ENCODE measurements around the gene TAB2.

Gene TAB2

GRCh38 chr6:149395185-149395584 is 77.7 kb downstream of the TAB2 start:
- Histone ChIP-seq H3K36me3 (ENCODE audit: control insufficient read depth in 5 of 5, insufficient read depth in 5 of 5, low read length in 5 of 5) (peaks cover 5 to 21% (median 12%) of the 10 kb centered on the region in 5 donors), H3K4me1 (ENCODE audit: control insufficient read depth in 5 of 5, insufficient read depth in 5 of 5, low read length in 5 of 5) (peaks cover 0 to 8% (median 0%) of the 10 kb centered on the region in 5 donors), H3K27ac (ENCODE audit: low read depth, low read length) (no peak overlapping the region), H3K27me3 (ENCODE audit: control insufficient read depth in 5 of 5, insufficient read depth in 4 of 5, low read length in 5 of 5) (no peaks in the 10 kb centered on the region), H3K4me3 (ENCODE audit: low read depth in 1 of 5, low read length in 5 of 5) (no peak overlapping the region), H3K9ac (ENCODE audit: low read length in 5 of 5) (no peak overlapping the region), H3K9me3 (ENCODE audit: control insufficient read depth in 5 of 5, low read length in 5 of 5) (no peaks in the 10 kb centered on the region)

GRCh38 chr6:149397384-149397783 is 79.9 kb downstream of the TAB2 start:
- peaks cover 13 to 27% (median 19%) of the 10 kb centered on the region in 5 donors for H3K36me3 ChIP-seq (ENCODE audit: control insufficient read depth in 5 of 5, insufficient read depth in 5 of 5, low read length in 5 of 5)
- no peak overlapping the region for H3K4me3 ChIP-seq (ENCODE audit: low read depth in 1 of 5, low read length in 5 of 5)

GRCh38 chr6:149400050-149400449 is 82.5 kb downstream of the TAB2 start, which contains the start of gene SUMO4:
TSS of gene SUMO4 (plus strand) at chr6:149400262. CDS start at chr6:149400392, 130 bp downstream.
- H3K36me3 ChIP-seq (ENCODE audit: control insufficient read depth in 5 of 5, insufficient read depth in 5 of 5, low read length in 5 of 5), result peaks cover 17 to 40% (median 25%) of the 10 kb centered on the region in 5 donors
- H3K4me1 ChIP-seq (ENCODE audit: control insufficient read depth in 5 of 5, insufficient read depth in 5 of 5, low read length in 5 of 5), result no peaks in the 10 kb centered on the region
- H3K9me3 ChIP-seq (ENCODE audit: control insufficient read depth in 5 of 5, low read length in 5 of 5), result no peaks in the 10 kb centered on the region
- no peak within 1 kb of the TSS for H3K9ac ChIP-seq (ENCODE audit: low read length in 5 of 5)
- H3K27ac ChIP-seq (ENCODE audit: low read depth, low read length), result no peak within 1 kb of the TSS
- no peak within 1 kb of the TSS for H3K4me3 ChIP-seq (ENCODE audit: low read depth in 1 of 5, low read length in 5 of 5)
- H3K27me3 ChIP-seq (ENCODE audit: control insufficient read depth in 5 of 5, insufficient read depth in 4 of 5, low read length in 5 of 5), result no peaks in the 10 kb centered on the region

More at GRCh38 chr6:149397384-149397783, 79.9 kb downstream of the TAB2 start:
- Histone ChIP-seq H3K9ac (ENCODE audit: low read length in 5 of 5) (no peak overlapping the region), H3K27me3 (ENCODE audit: control insufficient read depth in 5 of 5, insufficient read depth in 4 of 5, low read length in 5 of 5) (no peaks in the 10 kb centered on the region), H3K9me3 (ENCODE audit: control insufficient read depth in 5 of 5, low read length in 5 of 5) (no peaks in the 10 kb centered on the region), H3K4me1 (ENCODE audit: control insufficient read depth in 5 of 5, insufficient read depth in 5 of 5, low read length in 5 of 5) (peaks cover 0 to 8% (median 0%) of the 10 kb centered on the region in 5 donors), H3K27ac (ENCODE audit: low read depth, low read length) (no peak overlapping the region)

GRCh38 chr6:149403534-149403933 is 86.0 kb downstream of the TAB2 start:
- Histone ChIP-seq H3K9me3 (ENCODE audit: control insufficient read depth in 5 of 5, low read length in 5 of 5) (no peaks in the 10 kb centered on the region), H3K9ac (ENCODE audit: low read length in 5 of 5) (no peak overlapping the region), H3K27me3 (ENCODE audit: control insufficient read depth in 5 of 5, insufficient read depth in 4 of 5, low read length in 5 of 5) (no peaks in the 10 kb centered on the region), H3K4me1 (ENCODE audit: control insufficient read depth in 5 of 5, insufficient read depth in 5 of 5, low read length in 5 of 5) (peaks cover 0 to 3% (median 0%) of the 10 kb centered on the region in 5 donors), H3K27ac (ENCODE audit: low read depth, low read length) (no peak overlapping the region), H3K36me3 (ENCODE audit: control insufficient read depth in 5 of 5, insufficient read depth in 5 of 5, low read length in 5 of 5) (peaks cover 20 to 39% (median 23%) of the 10 kb centered on the region in 5 donors), H3K4me3 (ENCODE audit: low read depth in 1 of 5, low read length in 5 of 5) (no peak overlapping the region)

- no peak overlapping the region for H3K9ac ChIP-seq (ENCODE audit: low read length in 5 of 5)
- no peak overlapping the region for H3K27ac ChIP-seq (ENCODE audit: low read depth, low read length)
Measured at GRCh38 chr6:149405823-149406765, 88.6 kb downstream of the TAB2 start.

GRCh38 chr6:149409617-149410016 is 92.1 kb downstream of the TAB2 start:
- Histone ChIP-seq H3K4me3 (ENCODE audit: low read depth in 1 of 5, low read length in 5 of 5) (no peak overlapping the region), H3K27ac (ENCODE audit: low read depth, low read length) (no peak overlapping the region), H3K9ac (ENCODE audit: low read length in 5 of 5) (no peak overlapping the region), H3K36me3 (ENCODE audit: control insufficient read depth in 5 of 5, insufficient read depth in 5 of 5, low read length in 5 of 5) (peaks cover 14 to 38% (median 18%) of the 10 kb centered on the region in 5 donors), H3K4me1 (ENCODE audit: control insufficient read depth in 5 of 5, insufficient read depth in 5 of 5, low read length in 5 of 5) (peaks cover 0 to 3% (median 0%) of the 10 kb centered on the region in 5 donors), H3K9me3 (ENCODE audit: control insufficient read depth in 5 of 5, low read length in 5 of 5) (no peaks in the 10 kb centered on the region), H3K27me3 (ENCODE audit: control insufficient read depth in 5 of 5, insufficient read depth in 4 of 5, low read length in 5 of 5) (no peaks in the 10 kb centered on the region)

More at GRCh38 chr6:149405823-149406765, 88.6 kb downstream of the TAB2 start:
- Histone ChIP-seq H3K27me3 (ENCODE audit: control insufficient read depth in 5 of 5, insufficient read depth in 4 of 5, low read length in 5 of 5) (no peaks in the 10 kb centered on the region), H3K9me3 (ENCODE audit: control insufficient read depth in 5 of 5, low read length in 5 of 5) (no peaks in the 10 kb centered on the region), H3K4me1 (ENCODE audit: control insufficient read depth in 5 of 5, insufficient read depth in 5 of 5, low read length in 5 of 5) (peaks cover 0 to 3% (median 0%) of the 10 kb centered on the region in 5 donors), H3K4me3 (ENCODE audit: low read depth in 1 of 5, low read length in 5 of 5) (no peak overlapping the region), H3K36me3 (ENCODE audit: control insufficient read depth in 5 of 5, insufficient read depth in 5 of 5, low read length in 5 of 5) (peaks cover 18 to 39% (median 24%) of the 10 kb centered on the region in 5 donors)

- Histone ChIP-seq H3K9me3 (ENCODE audit: control insufficient read depth in 5 of 5, low read length in 5 of 5) (no peaks in the 10 kb centered on the region), H3K36me3 (ENCODE audit: control insufficient read depth in 5 of 5, insufficient read depth in 5 of 5, low read length in 5 of 5) (peaks cover 14 to 29% (median 18%) of the 10 kb centered on the region in 5 donors), H3K9ac (ENCODE audit: low read length in 5 of 5) (no peak overlapping the region), H3K4me1 (ENCODE audit: control insufficient read depth in 5 of 5, insufficient read depth in 5 of 5, low read length in 5 of 5) (peaks cover 0 to 3% (median 0%) of the 10 kb centered on the region in 5 donors), H3K27me3 (ENCODE audit: control insufficient read depth in 5 of 5, insufficient read depth in 4 of 5, low read length in 5 of 5) (no peaks in the 10 kb centered on the region), H3K4me3 (ENCODE audit: low read depth in 1 of 5, low read length in 5 of 5) (no peak overlapping the region), H3K27ac (ENCODE audit: low read depth, low read length) (no peak overlapping the region)
Measured at GRCh38 chr6:149410557-149410956, 93.0 kb downstream of the TAB2 start.

GRCh38 chr6:149414009-149414408 is 96.5 kb downstream of the TAB2 start:
- H3K36me3 ChIP-seq (ENCODE audit: control insufficient read depth in 5 of 5, insufficient read depth in 5 of 5, low read length in 5 of 5), result peaks cover 14 to 29% (median 15%) of the 10 kb centered on the region in 5 donors
- H3K9ac ChIP-seq (ENCODE audit: low read length in 5 of 5), result no peak overlapping the region
- H3K27ac ChIP-seq (ENCODE audit: low read depth, low read length), result no peak overlapping the region
- H3K27me3 ChIP-seq (ENCODE audit: control insufficient read depth in 5 of 5, insufficient read depth in 4 of 5, low read length in 5 of 5), result no peaks in the 10 kb centered on the region
- H3K4me3 ChIP-seq (ENCODE audit: low read depth in 1 of 5, low read length in 5 of 5), result no peak overlapping the region
- no peaks in the 10 kb centered on the region for H3K9me3 ChIP-seq (ENCODE audit: control insufficient read depth in 5 of 5, low read length in 5 of 5)
- H3K4me1 ChIP-seq (ENCODE audit: control insufficient read depth in 5 of 5, insufficient read depth in 5 of 5, low read length in 5 of 5), result no peaks in the 10 kb centered on the region

- H3K9ac ChIP-seq (ENCODE audit: low read length in 5 of 5), result no peak overlapping the region
- no peak overlapping the region for H3K27ac ChIP-seq (ENCODE audit: low read depth, low read length)
- no peaks in the 10 kb centered on the region for H3K4me1 ChIP-seq (ENCODE audit: control insufficient read depth in 5 of 5, insufficient read depth in 5 of 5, low read length in 5 of 5)
- H3K27me3 ChIP-seq (ENCODE audit: control insufficient read depth in 5 of 5, insufficient read depth in 4 of 5, low read length in 5 of 5), result no peaks in the 10 kb centered on the region
- no peaks in the 10 kb centered on the region for H3K9me3 ChIP-seq (ENCODE audit: control insufficient read depth in 5 of 5, low read length in 5 of 5)
- peaks cover 8 to 25% (median 10%) of the 10 kb centered on the region in 5 donors for H3K36me3 ChIP-seq (ENCODE audit: control insufficient read depth in 5 of 5, insufficient read depth in 5 of 5, low read length in 5 of 5)
- no peak overlapping the region for H3K4me3 ChIP-seq (ENCODE audit: low read depth in 1 of 5, low read length in 5 of 5)
Measured at GRCh38 chr6:149414821-149415220, 97.3 kb downstream of the TAB2 start.

All from subcutaneous abdominal adipose tissue (tissue), 5 donors.